K562 (cell line): Measurements from ENCODE around the gene YIPF4. TPM values are rescaled to one million over a fixed set of nuclear protein-coding genes. Genes with fewer than 3 reads are reported as not detected.

Experiments used
- CBX8 ChIP-seq: fragments of 200-600 bp; sonication (generic); IDR thresholded peaks from 2 replicates; pipeline ENCODE4 v1.6.1; 2012; ENCODE audit warnings: borderline replicate concordance, mixed run types, low read depth, mild to moderate bottlenecking, moderate library complexity, mixed read lengths, low read length, control low read depth, inconsistent platforms; ENCODE audit not compliant: poor library complexity, severe bottlenecking; ENCODE audit errors: extremely low read depth
- ELF1 ChIP-seq: fragments of 200-800 bp; sonication (Bioruptor generic); IDR thresholded peaks from 2 replicates; pipeline ENCODE4 v1.6.1; 2016; ENCODE audit warnings: missing genetic modification characterization, missing compliant biosample characterization
- ERF ChIP-seq: fragments of 450-650 bp; formaldehyde crosslinking; IDR thresholded peaks from 2 replicates; pipeline ENCODE4 v1.4.0; 2020; ENCODE audit warnings: mild to moderate bottlenecking, mixed read lengths
- KAT8 ChIP-seq: fragments of 450-650 bp; IDR thresholded peaks from 2 replicates; pipeline ENCODE4 v1.6.1; 2016; ENCODE audit warnings: low read depth, mild to moderate bottlenecking
- KLF6 ChIP-seq: fragments of 250-450 bp; sonication (Bioruptor Pico); IDR thresholded peaks from 2 replicates; pipeline ENCODE4 v1.4.0; 2020; ENCODE audit warnings: mild to moderate bottlenecking, moderate library complexity, borderline replicate concordance
- MEIS2 ChIP-seq: fragments of 450-650 bp; IDR thresholded peaks from 2 replicates; pipeline ENCODE4 v1.6.1; 2014; ENCODE audit warnings: mild to moderate bottlenecking; ENCODE audit not compliant: partially characterized antibody
- MTA3 ChIP-seq: fragments of 450-650 bp; formaldehyde crosslinking; IDR thresholded peaks from 2 replicates; pipeline ENCODE4 v1.6.1; 2017; ENCODE audit warnings: mild to moderate bottlenecking, borderline replicate concordance
- NFIX ChIP-seq: fragments of 250-450 bp; sonication (Bioruptor Pico); IDR thresholded peaks from 2 replicates; pipeline ENCODE4 v1.4.0; 2020; ENCODE audit warnings: low read depth, mild to moderate bottlenecking, moderate library complexity
- NR4A1 ChIP-seq, 2 experiments: fragments of 250-450 bp in 1 of 2; fragments of 450-650 bp in 1 of 2; sonication (Bioruptor Pico) in 1 of 2; IDR thresholded peaks; 2 replicates each; pipeline versions ENCODE4 v1.4.0 to v1.6.1; 2016 to 2020; ENCODE audit warnings: mild to moderate bottlenecking in 2 of 2, missing compliant biosample characterization in 1 of 2, missing genetic modification characterization in 1 of 2, moderate library complexity in 1 of 2
- PCBP1 ChIP-seq: fragments of 200-400 bp; formaldehyde crosslinking; IDR thresholded peaks from 2 replicates; pipeline ENCODE4 v1.6.1; 2018; ENCODE audit warnings: mild to moderate bottlenecking, low read depth, low read length; ENCODE audit not compliant: poor library complexity, severe bottlenecking
- PHF20 ChIP-seq: fragments of 450-650 bp; IDR thresholded peaks from 2 replicates; pipeline ENCODE4 v1.6.1; 2018; ENCODE audit not compliant: partially characterized antibody
- POLR3G ChIP-seq: IDR thresholded peaks from 2 replicates; pipeline ENCODE4 v1.6.1; 2011; ENCODE audit not compliant: insufficient read length, insufficient replicate concordance; ENCODE audit errors: extremely low read depth
- SMARCA5 ChIP-seq: fragments of 450-650 bp; IDR thresholded peaks from 2 replicates; pipeline ENCODE4 v1.6.1; 2016
- SRF ChIP-seq, 2 experiments: fragments of 250-450, 450-650 bp in 1 of 2; sonication (Bioruptor Pico) in 1 of 2; sonication (generic) in 1 of 2; formaldehyde crosslinking; IDR thresholded peaks; 2 replicates each; pipeline versions ENCODE4 v1.5.0 to v1.5.1; 2020 to 2022; ENCODE audit warnings: mild to moderate bottlenecking in 1 of 2, missing genetic modification reagents in 1 of 2
- STAT5A ChIP-seq: IDR thresholded peaks from 2 replicates; pipeline ENCODE4 v1.6.1; 2012; ENCODE audit warnings: low read length, inconsistent platforms, borderline replicate concordance
- TAF9B ChIP-seq: fragments of 450-650 bp; IDR thresholded peaks from 2 replicates; pipeline ENCODE4 v1.6.1; 2018; ENCODE audit warnings: mild to moderate bottlenecking; ENCODE audit not compliant: partially characterized antibody
- ZBED1 ChIP-seq: IDR thresholded peaks from 2 replicates; pipeline ENCODE4 v1.6.1; 2014
- ZBTB11 ChIP-seq, 3 experiments: fragments of 200-800 bp in 1 of 3; fragments of 250-450 bp in 1 of 3; fragments of 450-650 bp in 1 of 3; sonication (Bioruptor Pico) in 1 of 3; sonication (Bioruptor generic) in 1 of 3; formaldehyde crosslinking in 1 of 3; IDR thresholded peaks; 2 replicates each; pipeline versions ENCODE4 v1.6.1 to v1.8.0; 2016 to 2022; ENCODE audit warnings: mild to moderate bottlenecking in 2 of 3, missing genetic modification characterization in 2 of 3, missing compliant biosample characterization in 1 of 3, moderate library complexity in 1 of 3
- ZNF551 ChIP-seq: fragments of 250-450 bp; sonication (Bioruptor Pico); IDR thresholded peaks from 2 replicates; pipeline ENCODE4 v1.5.0; 2021; ENCODE audit warnings: mild to moderate bottlenecking, moderate library complexity
- ZNF583 ChIP-seq: fragments of 250-450 bp; sonication (Bioruptor Pico); IDR thresholded peaks from 2 replicates; pipeline ENCODE4 v1.4.0; 2020
- polyA plus RNA-seq, 8 experiments: library from polyadenylated mRNA; depleted of rRNA in 4 of 8; stranded (reverse) in 5 of 8; unstranded in 3 of 8; fragments of >200 nt; fragmentation: Nextera tagmentation in 2 of 8; fragmentation: Illumina TruSeq in 1 of 8; extraction: Ambion mirVana in 2 of 8; extraction: Trizol in 1 of 8; gene quantifications; 2 replicates each; pipeline versions ENCODE4 v1.2.1 to v1.2.3, GENCODE V29; 2011 to 2014; ENCODE audit warnings: inconsistent platforms in 1 of 8, missing spikeins in 1 of 8
- total RNA-seq, 7 experiments: library from RNA; depleted of rRNA in 6 of 7; stranded (reverse); fragments of >200 nt in 6 of 7; fragmentation: Illumina TruSeq in 2 of 7; extraction: Trizol in 2 of 7; gene quantifications; 2 replicates each; pipeline versions ENCODE4 v1.2.1 to v1.2.3, GENCODE V29; 2011 to 2021; ENCODE audit warnings: low replicate concordance in 1 of 7
- TF ChIP-seq, protein P1 (sequence below): fragments of 450-650 bp; IDR thresholded peaks from 2 replicates; pipeline ENCODE4 v1.6.1; 2018; ENCODE audit warnings: mild to moderate bottlenecking, low read depth; ENCODE audit not compliant: partially characterized antibody

Gene YIPF4
- total and polyA plus RNA-seq, 9 of the 15 experiments (the other 6 are each of a cell fraction or from before 2014, with no cell fraction given): 4.9 to 46.9 (median 17.5) TPM

DNA sequence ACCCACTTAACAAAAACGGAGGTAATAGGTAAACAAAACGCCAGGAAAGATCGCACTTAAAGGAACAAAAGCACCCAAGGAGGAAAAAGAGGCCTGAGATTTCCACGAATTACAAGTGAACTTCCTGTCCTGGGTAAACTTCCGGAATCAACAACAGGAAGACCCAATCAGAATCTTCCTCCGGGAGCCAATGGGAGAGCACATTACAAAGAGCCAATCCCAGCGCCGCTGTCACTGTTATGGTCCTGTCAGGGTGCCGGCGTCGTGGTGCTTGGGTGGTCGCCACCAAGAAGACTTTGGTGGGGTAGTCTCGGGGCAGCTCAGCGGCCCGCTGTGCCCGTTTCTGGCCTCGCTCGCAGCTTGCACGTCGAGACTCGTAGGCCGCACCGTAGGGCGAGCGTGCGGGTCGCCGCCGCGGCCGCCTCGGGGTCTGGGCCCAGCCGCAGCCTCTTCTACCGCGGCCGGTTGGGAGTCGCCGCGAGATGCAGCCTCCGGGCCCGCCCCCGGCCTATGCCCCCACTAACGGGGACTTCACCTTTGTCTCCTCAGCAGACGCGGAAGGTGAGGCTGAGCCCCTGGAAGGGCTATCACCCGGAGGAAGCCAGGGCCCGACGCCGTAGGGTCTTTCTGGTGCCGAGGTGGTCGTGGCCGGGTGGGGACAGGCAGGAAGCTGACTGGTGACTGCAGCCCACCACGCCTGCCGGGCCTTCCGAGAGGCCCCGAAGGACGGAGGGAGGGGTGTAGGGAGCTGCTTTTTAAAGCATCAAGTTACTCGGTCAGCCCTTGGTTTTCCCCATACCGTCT, at the start of gene YIPF4 (continued):
- no peak for TF ChIP-seq ZNF551
- TF ChIP-seq CBX8: no peak
- TF ChIP-seq NR4A1 (CRISPR knock-in tag; IDR thresholded peaks at IDR 0.05): no peak
- TF ChIP-seq NR4A1 (tag; IDR thresholded peaks at IDR 0.05): no peak
- peak; percentile 68; the same call in 1 of the 2 replicates for TF ChIP-seq MTA3
- peak; percentile 76; the same call in 1 of the 2 replicates for TF ChIP-seq KAT8
- peak; percentile 90 for TF ChIP-seq ELF1 (tag)
- TF ChIP-seq, protein P1, sequence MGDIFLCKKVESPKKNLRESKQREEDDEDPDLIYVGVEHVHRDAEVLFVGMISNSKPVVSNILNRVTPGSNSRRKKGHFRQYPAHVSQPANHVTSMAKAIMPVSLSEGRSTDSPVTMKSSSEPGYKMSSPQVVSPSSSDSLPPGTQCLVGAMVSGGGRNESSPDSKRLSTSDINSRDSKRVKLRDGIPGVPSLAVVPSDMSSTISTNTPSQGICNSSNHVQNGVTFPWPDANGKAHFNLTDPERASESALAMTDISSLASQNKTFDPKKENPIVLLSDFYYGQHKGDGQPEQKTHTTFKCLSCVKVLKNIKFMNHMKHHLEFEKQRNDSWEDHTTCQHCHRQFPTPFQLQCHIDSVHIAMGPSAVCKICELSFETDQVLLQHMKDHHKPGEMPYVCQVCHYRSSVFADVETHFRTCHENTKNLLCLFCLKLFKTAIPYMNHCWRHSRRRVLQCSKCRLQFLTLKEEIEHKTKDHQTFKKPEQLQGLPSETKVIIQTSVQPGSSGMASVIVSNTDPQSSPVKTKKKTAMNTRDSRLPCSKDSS: no peak
- TF ChIP-seq TAF9B: peak; percentile 51
- TF ChIP-seq ZBTB11 (CRISPR knock-in tag; IDR thresholded peaks at IDR 0.05): peak in 1 of 3 experiments; percentile 74; a peak in 2 of 6 replicates
- TF ChIP-seq ERF (CRISPR knock-in tag): 0 out of 2 replicates have a peak, but pooled peaks have one; percentile 8
- TF ChIP-seq POLR3G: no peak
- no peak for TF ChIP-seq ZBED1
- peak; percentile 100 for TF ChIP-seq PHF20
- TF ChIP-seq NFIX (CRISPR knock-in tag): no peak
- peak; percentile 77 for TF ChIP-seq STAT5A
- no peak for TF ChIP-seq SMARCA5
- TF ChIP-seq PCBP1: no peak
- no peak for TF ChIP-seq KLF6 (CRISPR knock-in tag)
- 0 out of 4 replicates have a peak, but pooled peaks of 1 of the 2 experiments have one; percentile 58 for TF ChIP-seq SRF (CRISPR knock-in tag; IDR thresholded peaks at IDR 0.05)
- TF ChIP-seq MEIS2: no peak
- TF ChIP-seq ZNF583 (CRISPR knock-in tag): no peak
